HG02678 (cell line): ENCODE measurements around the gene EXD3.
"Not testable (repeated sequence)": the region's sequence is repeated elsewhere in the genome, so short reads cannot be mapped to it uniquely, and the experiment has no call there.

Source experiments
- ATAC-seq: cut with Tn5 transposase; IDR thresholded peaks from one replicate; pipeline ENCODE4 v1.9.1; 2021; ENCODE audit warnings: mild to moderate bottlenecking, moderate library complexity; ENCODE audit not compliant: unreplicated experiment

The EXD3 gene

DNA sequence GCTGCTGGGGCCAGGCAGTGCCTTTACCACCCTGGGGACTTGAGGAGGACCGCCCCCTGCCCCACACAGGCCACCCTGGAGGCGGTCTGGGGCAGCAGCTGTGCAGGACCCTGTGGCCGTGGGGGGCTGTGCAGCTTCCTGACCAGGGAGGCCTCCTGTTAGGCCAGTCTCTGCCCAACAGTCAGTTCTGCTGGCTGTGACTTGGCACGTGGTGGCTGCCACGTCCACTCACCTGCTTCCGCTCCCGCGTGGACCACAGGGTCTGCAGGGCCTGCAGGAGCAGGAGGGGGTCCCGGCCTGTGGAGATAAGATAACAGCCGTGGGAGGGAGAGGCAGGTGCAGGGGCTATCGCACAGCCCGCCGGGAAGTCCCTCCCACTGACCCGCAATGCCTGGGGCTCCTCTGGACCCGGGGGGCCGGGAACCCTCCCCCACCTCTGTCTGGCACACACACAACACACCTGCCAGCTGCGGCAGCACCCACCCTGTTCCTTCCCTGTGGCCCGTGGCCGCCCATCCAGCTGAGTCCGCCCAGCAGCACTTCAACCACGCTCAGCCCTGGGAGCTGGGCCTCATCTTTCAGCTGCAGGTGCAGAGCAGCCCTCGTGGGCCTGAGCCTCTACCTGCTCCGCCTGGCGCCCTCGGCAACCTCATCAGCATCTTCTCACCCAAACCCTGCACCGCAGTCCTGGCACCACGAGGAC lies 39.7 kb downstream of the EXD3 start:
- no peak for ATAC-seq

DNA sequence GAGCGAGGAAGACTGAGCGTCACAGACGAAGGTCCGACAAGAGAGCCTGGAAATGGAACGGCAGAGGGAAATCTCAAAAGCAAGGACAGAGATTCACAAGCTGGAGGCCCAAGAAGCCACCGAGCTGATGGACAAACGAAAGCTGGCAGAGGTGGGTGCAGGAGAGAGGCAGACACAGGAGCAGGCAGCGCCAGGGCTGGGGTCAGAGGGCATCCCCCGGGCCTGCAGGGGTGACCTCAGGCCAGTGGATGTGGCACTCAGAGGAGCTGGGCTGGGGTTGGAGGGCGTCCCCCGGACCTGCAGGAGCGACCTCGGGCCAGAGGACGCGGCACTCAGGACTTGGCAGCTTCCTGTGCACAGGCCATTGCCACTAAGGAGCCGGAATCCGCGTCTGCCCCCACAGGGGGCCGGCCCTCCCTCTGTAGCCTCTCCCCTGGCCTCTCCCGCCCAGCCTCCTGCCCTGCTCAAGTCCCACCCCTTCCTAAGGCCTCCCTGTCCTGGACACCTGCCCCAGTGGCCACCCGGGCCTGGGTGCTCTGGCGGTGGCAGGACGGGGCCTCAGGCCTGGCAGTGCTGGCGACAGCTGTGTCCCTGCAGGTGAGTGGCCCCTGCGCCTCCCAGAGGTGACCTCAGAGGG lies 40.4 kb downstream of the EXD3 start:
- ATAC-seq = no peak

DNA sequence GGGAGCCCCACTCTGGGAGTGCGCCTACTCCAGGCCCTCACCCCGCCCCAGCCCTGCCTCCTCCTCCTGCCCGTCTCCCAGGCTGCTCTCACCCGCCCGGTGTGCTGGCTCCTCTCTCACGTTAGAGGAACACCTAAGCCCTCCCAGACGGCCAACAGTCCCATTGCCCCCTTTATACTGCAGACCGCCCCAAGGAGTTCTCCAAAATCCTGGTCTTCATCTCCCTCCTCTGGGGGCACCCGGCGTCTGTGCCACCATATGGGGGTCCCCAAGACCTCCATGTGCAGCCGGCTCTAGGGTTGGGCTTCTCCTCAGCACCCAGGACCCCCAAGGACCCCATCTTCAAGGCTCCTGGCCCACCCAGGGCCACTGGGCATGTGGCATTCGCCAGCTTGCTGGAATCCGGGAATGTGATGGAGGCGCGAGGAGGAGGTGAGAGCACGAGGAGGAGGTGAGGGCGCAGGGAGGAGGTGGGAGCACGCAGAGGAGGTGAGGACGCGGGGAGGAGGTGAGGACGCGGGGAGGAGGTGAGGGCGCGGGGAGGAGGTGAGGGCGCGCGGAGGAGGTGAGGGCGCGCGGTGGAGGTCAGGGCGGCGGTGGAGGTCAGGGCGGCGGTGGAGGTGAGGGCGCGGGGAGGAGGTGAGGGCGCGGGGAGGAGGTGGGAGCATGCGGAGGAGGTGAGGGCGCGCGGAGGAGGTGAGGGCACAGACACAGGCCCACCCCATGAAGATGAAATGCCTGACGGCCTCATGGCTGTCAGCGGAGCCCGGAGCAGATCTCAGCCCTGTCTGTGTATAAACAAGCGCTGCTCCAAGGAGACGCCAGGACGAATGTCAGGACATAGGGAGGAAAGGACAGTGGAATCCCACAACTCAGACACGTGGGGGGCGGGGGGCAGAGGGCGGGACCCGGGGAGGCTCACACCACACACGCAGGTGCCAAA lies 41.2 kb downstream of the EXD3 start:
- no peak for ATAC-seq

DNA sequence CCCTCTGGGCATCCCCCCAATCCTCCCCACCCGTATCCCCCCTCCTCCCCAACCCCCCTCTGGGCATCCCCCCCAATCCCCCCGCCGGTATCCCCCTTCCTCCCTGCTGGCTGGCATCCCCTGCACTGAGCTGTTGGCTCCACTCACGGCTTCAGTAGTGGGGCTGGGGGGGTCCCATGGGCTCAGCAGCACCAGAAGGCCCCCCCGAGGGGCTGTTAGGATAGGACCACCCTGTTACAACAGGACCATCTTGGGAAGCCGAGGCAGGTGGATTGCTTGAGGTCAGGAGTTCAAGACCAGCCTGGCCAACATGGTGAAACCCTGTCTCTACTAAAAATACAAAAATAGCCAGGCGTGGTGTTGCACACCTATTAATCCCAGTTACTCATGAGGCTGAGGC lies 42.4 kb downstream of the EXD3 start:
- no peak for ATAC-seq

DNA sequence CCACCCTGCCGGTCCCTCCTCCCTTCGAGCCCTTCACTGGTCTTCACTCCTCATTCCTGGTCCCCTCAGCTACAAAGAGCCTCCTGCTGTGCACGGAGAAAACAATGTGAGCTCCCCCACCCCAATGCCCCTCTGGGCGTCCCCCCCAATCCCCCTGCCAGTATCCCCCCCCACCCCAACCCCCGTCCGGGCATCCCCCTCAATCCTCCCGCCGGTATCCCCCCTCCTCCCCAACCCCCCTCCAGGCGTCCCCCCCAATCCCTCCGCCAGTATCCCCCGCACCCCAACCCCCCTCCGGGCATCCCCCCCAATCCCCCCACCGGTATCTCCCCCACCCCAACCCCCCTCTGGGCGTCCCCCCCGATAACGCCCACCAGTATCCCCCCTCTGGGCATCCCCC lies 42.8 kb downstream of the EXD3 start:
- ATAC-seq = no peak

DNA sequence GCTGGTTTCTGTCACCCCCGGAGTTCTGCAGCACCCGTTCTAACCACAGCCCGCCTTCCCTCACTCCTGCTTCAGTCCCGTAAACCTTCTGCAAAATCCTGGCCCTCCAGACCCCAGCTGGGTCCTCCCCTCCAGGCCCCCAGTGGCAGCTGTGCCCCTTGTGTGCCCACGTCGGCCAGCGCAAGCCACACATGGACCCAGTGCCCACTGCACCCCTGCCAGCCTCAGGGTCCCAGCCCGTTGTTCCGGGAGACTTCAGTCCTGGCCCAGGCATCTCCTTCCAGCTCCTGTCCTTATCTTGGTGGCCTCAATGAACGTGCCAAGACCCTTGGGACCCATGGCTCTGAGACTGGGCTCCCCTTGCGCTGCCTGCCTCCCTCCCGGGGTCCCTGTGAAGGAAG lies 43.2 kb downstream of the EXD3 start:
- no peak for ATAC-seq

DNA sequence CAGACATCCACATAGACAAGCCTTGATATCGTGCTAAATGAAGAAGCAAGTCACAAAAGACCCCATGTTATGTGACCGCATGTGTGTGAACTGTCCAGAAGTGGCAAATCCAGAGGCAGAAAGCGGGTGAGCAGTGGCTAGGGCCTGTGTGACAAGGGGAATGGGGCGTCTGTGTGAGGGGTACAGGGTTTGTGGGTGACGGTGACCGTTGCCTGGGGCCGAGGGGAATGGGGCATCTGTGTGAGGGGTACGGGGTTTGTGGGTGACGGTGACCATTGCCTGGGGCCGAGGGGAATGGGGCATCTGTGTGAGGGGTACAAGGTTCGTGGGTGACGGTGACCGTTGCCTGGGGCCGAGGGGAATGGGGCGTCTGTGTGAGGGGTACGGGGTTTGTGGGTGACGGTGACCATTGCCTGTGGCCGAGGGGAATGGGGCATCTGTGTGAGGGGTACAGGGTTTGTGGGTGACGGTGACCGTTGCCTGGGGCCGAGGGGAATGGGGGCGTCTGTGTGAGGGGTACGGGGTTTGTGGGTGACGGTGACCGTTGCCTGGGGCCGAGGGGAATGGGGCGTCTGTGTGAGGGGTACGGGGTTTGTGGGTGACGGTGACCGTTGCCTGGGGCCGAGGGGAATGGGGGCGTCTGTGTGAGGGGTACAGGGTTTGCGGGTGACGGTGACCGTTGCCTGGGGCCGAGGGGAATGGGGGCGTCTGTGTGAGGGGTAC lies 44.1 kb downstream of the EXD3 start:
- ATAC-seq = not testable (repeated sequence)

DNA sequence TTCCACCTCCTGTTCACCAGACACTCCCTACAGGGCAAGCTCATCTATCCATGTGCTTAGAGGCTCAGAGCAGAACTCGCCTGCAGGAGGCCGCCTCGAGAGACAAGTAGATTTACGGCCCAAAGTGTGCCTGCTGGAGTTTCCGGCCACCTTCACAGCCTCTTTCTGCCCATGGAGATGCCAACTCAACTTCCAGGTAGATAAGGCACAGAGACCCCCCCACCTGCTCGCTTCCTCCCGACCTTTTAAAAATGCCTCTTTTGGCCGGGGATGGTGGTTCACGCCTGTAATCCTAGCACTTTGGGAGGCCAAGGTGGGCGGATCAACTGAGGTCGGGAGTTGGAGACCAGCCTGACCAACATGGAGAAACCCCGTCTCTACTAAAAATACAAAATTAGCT lies 46.6 kb downstream of the EXD3 start:
- ATAC-seq = no peak

DNA sequence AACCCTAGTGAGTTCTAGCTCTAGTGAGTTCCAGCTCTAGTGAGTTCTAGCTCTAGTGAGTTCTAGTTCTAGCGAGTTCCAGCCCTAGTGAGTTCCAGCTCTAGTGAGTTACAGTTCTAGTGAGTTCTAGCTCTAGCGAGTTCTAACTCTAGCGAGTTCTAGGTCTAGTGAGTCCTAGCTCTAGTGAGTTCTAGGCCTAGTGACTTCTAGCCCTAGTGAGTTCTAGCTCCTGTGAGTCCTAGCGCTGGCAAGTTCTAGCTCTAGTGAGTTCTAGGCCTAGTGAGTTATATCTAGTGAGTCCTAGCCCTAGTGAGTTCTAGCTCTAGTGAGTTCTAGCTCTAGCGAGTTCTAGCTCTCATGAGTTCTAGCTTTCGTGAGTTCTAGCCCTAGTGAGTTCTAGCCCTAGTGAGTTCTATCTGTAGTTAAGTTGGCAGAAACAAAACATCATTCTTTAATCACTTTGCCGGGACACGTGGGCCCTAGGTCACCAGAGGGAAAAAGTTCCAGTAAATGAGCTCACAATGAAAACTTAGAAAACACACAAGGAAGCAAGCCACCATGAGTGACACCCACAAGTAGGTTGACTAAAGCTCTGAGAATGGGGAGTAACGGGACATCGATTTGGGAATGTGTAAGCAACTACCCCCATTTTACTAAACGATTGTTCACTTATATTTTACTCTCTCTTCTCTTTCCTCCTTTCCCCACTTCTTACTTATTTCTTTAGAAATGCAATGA lies 47.5 kb downstream of the EXD3 start:
- ATAC-seq = no peak

DNA sequence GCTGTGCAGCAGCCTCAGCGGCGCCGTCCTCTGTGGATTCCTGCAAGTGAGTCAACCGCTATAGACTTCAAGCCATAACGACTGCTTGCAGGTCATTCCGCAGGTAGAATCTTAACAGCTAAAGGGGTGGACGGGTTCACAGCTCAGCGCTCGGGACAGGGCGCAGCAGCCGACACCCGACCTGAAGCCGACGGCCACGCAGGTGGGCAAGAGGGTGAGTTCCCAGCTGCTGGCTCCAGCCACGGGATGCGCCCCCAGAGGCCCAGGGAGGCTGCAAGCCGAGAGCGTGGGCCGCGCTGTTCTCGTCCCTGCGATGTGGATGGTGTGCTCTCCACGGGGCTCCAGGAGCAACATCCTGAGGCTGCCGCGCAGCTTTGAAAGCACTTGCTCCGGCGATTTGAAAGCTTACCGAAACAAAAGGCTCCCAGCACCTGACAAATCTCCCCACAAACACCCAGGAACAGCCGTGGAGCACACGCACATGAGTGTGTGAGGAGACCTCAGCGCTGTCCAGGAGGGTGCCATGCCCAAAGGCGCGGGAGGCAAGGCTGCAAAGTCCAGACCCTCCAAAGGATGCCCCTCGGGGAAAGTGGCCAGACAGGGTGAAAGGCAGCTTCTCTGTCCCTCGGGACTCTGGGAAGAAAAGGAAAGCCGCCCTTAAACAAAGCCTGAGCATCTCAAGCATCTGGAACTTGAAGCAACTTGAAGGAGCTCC lies 48.7 kb downstream of the EXD3 start:
- no peak for ATAC-seq

DNA sequence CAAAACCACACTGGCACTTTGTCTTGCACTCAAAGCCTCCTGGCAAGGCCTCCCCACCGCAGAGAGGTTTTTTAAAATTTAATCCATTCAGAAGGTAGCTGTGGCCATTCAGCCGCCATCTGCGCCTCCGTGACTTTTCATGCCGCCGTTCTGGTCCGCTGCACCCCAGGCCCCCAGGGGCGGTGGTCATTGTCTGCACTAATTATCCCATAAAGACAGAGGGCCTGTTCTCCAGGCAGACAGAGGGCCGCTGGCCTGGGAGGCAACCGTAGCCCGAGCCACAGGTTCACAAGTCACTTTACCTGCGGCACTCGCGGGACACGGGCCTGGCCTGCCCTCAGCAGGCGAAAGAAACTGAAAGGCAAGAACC lies 49.4 kb downstream of the EXD3 start:
- no peak for ATAC-seq

DNA sequence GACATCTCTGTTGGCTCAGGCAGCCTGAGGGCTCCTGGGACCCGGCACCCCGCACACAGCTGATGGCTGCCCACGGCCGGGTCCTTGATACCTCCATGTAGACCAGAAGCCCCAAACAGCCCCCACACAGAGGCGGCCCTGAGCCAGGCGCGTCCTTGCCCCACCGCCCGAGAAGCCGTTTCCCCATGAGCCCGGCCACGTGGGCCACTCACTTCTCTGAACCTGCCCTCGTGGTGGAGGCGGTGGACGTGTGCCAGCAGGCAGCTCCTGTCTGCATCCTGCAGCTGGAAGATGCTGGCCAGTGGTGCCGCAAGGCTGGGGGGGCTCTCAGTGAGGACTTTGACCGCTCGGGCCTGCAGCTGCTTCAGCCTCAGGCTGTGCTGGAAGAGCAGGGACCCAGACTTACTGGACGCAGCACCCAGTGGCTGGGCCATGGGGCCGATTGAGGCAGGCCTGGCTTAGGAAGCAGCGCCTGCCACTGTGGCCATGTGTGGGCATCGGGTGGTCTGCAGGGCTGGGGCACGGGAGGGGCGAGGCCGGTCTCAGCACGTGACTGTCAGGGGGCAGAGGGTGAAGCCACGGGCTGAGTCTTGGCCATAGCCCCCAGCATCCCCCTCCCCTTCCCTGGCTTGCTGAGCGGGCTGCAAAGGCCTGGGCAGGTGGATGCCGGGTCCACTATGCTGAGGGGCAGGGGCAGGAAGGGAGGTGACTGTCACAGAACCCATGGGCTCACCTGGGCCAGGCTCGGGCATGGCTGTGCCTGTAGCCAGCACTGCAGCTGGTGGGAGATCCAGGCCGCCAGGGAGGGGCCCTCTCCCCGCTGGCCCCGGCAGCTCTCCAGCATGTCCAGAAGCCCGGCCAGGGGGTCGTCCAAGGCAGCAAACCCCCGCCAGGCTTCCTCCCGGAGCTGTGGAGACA lies 50.0 kb downstream of the EXD3 start:
- ATAC-seq = no peak

DNA sequence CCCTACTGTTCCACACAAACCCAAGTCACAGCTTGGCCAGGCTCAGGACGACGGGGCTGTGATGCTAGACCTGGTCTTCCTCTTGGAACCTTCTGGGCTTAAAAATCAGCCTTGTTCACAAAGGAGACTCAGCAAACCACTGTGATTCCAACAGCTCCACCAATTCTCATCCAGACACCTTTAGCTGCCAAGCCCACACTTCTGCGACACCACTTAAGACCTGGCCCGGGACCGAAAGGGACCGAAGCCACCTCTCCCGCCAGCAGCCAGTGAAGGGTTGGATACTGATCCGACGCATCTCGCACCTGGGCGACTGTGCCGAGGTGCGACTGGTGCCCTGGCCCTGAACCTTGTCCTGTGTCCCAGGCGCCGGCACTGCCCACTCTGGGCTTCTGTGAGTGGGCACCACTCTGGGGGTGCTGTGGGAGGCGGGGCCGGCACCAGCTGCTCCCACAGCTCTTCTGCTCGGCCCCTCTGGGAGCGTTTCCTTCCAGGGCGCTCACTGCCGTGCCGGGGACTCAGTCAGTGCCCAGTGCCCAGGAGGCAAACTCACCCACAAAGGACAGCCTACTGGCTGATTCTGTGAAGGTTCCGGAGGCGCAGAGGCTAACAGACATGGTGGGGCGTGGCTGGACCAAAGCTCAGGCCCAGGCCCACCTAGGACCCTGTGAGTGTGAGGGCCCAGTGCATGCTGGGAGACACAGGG lies 50.9 kb downstream of the EXD3 start:
- no peak for ATAC-seq

DNA sequence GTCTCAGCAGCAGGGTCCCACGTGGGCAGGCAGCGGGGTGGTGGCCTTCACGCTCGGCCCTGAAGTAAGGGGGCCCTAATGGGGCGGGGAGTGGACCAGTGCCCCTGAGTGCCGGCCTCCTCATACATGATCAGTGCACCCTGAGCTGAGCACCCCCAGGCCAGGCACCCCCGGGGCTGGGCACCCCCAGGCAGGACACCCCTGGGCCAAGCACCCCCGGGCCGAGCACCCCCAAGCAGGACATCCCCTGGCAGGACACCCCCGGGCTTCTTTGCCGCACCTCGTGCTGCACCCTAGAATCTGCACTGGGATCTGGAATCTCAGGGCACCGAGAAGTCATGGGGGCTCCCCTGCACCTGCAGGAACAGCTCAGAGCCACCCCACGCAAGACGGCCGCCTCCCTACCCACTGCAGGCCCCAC lies 51.4 kb downstream of the EXD3 start:
- no peak for ATAC-seq

DNA sequence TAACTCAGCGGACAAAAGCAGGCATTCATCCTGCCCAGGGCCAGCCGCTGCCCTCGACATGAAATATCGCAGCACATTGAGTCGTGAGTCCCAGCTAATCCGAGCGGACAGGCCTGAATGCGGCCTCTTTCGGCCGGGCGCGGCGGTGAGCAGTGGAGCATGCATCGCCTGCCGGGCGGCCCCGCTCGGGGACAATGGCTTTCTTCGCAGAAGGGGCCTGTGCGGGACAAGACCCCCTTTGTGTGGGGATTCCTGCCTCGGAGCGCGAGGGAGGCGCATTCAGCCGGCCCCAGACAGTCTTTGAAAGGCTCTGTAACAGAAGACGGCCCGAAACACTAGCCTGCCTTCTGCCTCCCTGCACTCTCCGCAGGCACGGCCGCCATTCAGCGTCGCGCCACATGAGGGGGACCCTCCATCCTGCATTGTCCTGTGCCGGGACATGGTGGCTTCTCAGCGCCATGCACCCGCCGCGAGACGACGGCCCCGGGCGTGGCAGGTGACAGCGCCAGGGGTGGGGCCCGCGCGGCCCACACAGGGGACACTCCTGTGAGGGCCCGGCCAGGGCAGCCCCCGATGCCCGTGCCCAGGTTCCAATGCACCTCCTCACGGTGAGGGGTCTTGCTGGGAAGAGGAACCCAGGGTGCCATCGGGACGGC lies 52.0 kb downstream of the EXD3 start:
- no peak for ATAC-seq

DNA sequence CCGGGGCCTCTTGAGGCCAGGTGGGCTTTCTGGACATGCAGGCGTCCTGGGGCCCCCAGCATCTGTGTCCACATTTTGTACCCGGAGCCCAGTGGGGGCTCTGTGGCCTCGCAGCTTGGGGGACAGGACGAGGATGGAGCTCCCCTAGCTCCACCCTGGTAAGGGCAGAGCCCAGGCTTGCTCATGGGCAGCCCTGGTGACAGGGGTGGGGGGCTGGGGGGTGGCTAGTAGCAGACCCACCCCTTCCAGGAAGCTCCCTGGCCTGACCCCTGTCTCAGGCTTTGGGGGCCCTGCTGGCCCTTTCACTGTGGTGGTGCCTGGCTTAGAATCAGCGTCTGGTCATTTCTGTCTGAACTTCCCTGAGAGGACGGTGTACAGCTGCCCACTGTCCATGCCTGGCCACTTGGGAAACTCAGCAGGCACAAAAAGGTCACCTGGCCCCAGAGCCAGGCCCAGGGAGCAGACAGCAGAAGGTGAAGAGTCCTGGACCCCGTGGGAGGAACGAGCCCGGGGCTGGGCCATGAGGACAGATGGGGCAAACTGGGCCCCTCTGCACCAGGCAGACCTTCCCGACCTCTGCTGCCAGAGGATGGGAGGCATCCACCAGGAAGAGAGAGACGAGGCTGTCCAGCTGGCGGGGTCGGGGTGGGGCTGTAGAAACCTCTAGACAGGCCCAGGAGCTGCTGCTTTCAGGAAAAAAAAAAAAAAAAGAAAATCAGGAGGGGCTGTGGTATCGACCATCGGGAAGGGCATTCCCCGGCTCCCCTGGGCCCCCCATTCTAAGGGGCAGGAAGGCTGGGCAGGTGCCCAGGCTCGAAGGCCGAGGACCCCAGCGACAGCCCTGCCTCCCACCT lies 52.8 kb downstream of the EXD3 start:
- no peak for ATAC-seq
